ENCODE measurements around the gene MYO16. TPM values are rescaled to one million over a fixed set of nuclear protein-coding genes. Genes with fewer than 3 reads are reported as not detected.
"Not testable (repeated sequence)": the region's sequence is repeated elsewhere in the genome, so short reads cannot be mapped to it uniquely, and the experiment has no call there.

Gene MYO16
- total RNA-seq, 1 donor from 2014 or later: 0.49 TPM

DNA sequence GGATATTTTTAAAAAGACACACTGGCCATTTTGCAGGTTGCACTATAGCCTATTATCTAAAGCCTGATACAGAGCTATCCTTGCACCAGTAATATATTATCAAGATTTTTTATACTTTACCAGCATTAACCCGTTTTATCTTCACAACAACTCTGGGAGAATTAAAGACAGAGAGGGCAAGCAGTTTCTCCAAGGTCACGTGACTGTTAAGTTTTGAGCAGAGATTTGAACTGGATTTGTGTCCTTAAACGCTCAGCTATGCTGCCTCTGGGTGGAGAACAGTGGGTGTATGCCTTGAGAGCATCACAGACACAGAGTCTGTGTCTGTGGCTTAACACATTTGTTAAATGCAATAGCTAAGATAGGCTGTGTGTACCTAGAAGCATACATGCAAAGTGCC, 147.2 kb downstream of the MYO16 start:
- H3K27ac ChIP-seq: no peak overlapping the region
- H3K4me3 ChIP-seq: no peak overlapping the region
- TF ChIP-seq POLR2A (IDR thresholded peaks at IDR 0.05) (no peak), POLR2AphosphoS5 (IDR thresholded peaks at IDR 0.05; ENCODE audit: insufficient read depth in 1 of 2, low read depth in 1 of 2) (no peak)
- TF ChIP-seq, protein P1, sequence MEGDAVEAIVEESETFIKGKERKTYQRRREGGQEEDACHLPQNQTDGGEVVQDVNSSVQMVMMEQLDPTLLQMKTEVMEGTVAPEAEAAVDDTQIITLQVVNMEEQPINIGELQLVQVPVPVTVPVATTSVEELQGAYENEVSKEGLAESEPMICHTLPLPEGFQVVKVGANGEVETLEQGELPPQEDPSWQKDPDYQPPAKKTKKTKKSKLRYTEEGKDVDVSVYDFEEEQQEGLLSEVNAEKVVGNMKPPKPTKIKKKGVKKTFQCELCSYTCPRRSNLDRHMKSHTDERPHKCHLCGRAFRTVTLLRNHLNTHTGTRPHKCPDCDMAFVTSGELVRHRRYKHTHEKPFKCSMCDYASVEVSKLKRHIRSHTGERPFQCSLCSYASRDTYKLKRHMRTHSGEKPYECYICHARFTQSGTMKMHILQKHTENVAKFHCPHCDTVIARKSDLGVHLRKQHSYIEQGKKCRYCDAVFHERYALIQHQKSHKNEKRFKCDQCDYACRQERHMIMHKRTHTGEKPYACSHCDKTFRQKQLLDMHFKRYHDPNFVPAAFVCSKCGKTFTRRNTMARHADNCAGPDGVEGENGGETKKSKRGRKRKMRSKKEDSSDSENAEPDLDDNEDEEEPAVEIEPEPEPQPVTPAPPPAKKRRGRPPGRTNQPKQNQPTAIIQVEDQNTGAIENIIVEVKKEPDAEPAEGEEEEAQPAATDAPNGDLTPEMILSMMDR (IDR thresholded peaks at IDR 0.05): no peak
- H3K4me1 ChIP-seq: no peaks in the 10 kb centered on the region
- H3K9me3 ChIP-seq: no peaks in the 10 kb centered on the region
- intact Hi-C loops (cut with DNase I): no loop called here
- no peak for DNase-seq (ENCODE audit: extremely low spot score in 2 of 2)
- no peaks in the 10 kb centered on the region for H3K36me3 ChIP-seq
- no peaks in the 10 kb centered on the region for H3K27me3 ChIP-seq

DNA sequence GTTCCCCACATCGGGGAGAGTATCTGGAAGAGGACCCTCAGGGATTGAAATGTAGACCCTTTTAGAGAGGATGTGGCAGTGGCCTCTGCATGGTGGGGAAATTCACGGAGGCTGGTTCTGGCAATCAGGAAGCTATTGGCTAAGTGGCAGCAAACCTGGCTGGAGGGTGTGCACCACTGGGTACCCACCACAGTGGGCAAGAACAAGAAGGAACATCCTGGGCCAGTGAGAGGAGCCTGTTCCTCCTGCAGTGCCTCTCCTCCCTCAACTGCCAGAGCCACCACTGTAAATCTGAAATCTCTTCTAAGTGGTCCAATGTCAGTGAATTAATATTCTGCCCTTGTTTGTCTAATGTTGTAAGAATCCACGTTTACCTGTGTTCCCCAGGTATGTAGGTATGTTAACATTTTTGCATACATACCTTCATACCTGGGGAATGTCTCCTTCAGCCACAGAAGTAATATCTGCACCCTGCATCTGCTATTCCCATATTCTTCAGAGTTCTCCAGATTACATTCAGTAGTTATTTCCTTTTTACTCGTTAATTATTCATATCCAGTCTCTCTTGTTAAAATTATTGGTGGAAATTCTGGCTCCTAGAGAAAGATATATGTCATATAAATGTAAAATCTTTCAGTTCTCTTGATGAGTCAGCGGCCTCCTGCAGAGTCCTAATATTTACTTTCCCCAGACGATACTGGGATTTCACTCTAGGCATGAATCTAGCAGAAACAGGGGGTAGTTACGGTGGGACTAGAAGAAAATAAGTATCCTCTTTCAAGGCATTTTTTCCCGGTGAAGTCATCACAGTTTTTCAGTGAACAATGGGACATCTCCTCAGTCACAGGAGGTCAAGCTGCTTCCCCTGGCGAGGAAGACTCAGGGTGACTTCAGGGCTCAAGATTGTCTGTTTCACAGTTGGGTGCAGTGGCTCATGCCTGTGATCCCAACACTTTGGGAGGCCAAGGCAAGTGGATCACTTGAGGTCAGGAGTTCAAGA, 148.3 kb downstream of the MYO16 start:
- TF ChIP-seq POLR2AphosphoS5 (IDR thresholded peaks at IDR 0.05; ENCODE audit: insufficient read depth in 1 of 2, low read depth in 1 of 2): no peak
- TF ChIP-seq, protein P1 (IDR thresholded peaks at IDR 0.05): no peak
- TF ChIP-seq POLR2A (IDR thresholded peaks at IDR 0.05): no peak
- Histone ChIP-seq H3K4me3 (no peak overlapping the region), H3K9me3 (no peaks in the 10 kb centered on the region), H3K36me3 (no peaks in the 10 kb centered on the region), H3K27me3 (no peaks in the 10 kb centered on the region), H3K27ac (no peak overlapping the region), H3K4me1 (no peaks in the 10 kb centered on the region)
- DNase-seq (ENCODE audit: extremely low spot score in 2 of 2): no peak
- intact Hi-C loops (cut with DNase I): no loop called here

DNA sequence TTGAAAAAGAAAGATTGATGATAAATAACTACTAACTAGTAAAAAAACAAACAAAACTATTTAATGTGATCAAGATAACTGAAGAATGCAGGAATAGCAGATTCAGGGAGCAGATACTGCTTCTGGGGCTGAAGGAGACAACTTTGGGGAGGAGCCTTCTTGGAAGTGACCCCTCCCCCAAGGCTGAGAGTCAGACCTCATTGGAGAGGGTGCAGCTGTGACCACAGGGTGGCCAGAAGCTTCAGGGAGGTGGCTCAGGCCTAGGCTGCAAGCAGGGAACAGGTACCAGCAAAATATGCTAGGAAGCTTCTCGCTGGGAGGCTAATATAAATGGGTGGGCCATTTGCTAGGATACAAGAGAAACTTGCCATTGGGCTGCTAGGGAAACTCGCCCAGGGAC, 149.9 kb downstream of the MYO16 start:
- Histone ChIP-seq H3K9me3 (no peaks in the 10 kb centered on the region), H3K4me3 (no peak overlapping the region), H3K4me1 (no peaks in the 10 kb centered on the region), H3K36me3 (no peaks in the 10 kb centered on the region), H3K27me3 (no peaks in the 10 kb centered on the region), H3K27ac (no peak overlapping the region)
- TF ChIP-seq, protein P1 (IDR thresholded peaks at IDR 0.05): no peak
- no peak for TF ChIP-seq POLR2AphosphoS5 (IDR thresholded peaks at IDR 0.05; ENCODE audit: insufficient read depth in 1 of 2, low read depth in 1 of 2)
- TF ChIP-seq POLR2A (IDR thresholded peaks at IDR 0.05): no peak
- intact Hi-C loops (cut with DNase I): no loop called here
- DNase-seq (ENCODE audit: extremely low spot score in 2 of 2): no peak

DNA sequence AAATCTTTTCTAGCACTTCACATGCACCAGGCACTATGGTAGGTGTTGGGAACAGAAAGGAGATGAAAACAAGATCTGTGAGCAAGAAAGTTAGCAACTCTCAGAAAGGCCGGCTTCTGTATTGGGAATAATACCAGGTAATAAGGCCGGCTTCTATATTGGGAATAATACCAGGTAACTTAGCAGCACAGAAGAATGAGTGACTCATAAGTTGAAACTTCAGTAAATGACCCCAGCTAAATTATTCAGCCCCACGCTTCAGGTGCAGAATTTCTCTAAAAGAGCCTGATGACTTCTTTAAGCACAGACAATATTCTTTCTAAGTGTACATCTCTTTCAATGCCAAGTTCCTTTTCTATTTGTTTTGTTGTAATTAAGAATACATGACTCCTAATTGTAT, 151.3 kb downstream of the MYO16 start:
- Histone ChIP-seq H3K9me3 (no peaks in the 10 kb centered on the region), H3K4me1 (no peaks in the 10 kb centered on the region), H3K27me3 (no peaks in the 10 kb centered on the region), H3K27ac (no peak overlapping the region), H3K4me3 (no peak overlapping the region), H3K36me3 (no peaks in the 10 kb centered on the region)
- no peak for TF ChIP-seq POLR2AphosphoS5 (IDR thresholded peaks at IDR 0.05; ENCODE audit: insufficient read depth in 1 of 2, low read depth in 1 of 2)
- TF ChIP-seq, protein P1 (IDR thresholded peaks at IDR 0.05): no peak
- TF ChIP-seq POLR2A (IDR thresholded peaks at IDR 0.05): no peak
- no peak for DNase-seq (ENCODE audit: extremely low spot score in 2 of 2)
- intact Hi-C loops (cut with DNase I): no loop called here

DNA sequence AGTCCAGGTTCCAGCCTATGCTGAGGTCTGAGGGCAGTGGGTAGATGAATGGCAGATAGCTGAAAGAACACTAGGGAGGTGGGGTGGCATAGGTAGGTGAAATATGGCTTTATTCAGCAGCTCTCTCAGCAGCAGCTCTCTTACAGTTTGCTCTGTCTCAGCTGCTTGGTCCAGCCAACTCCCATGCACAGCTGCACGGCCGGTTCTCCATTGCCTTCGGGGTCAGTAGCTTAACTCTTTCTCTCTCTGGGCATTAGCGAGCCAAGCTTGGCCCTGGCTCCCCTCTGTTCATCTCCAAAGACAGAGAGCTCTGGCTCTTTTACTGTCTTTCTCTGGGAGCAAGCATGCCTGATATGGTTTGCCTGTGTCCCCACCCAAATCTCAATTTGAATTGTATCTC, 151.9 kb downstream of the MYO16 start:
- Histone ChIP-seq H3K27ac (no peak overlapping the region), H3K4me3 (no peak overlapping the region), H3K27me3 (no peaks in the 10 kb centered on the region), H3K4me1 (no peaks in the 10 kb centered on the region), H3K9me3 (no peaks in the 10 kb centered on the region), H3K36me3 (no peaks in the 10 kb centered on the region)
- intact Hi-C loops (cut with DNase I): no loop called here
- no peak for TF ChIP-seq POLR2AphosphoS5 (IDR thresholded peaks at IDR 0.05; ENCODE audit: insufficient read depth in 1 of 2, low read depth in 1 of 2)
- no peak for TF ChIP-seq POLR2A (IDR thresholded peaks at IDR 0.05)
- TF ChIP-seq, protein P1 (IDR thresholded peaks at IDR 0.05): no peak
- DNase-seq (ENCODE audit: extremely low spot score in 2 of 2): no peak

DNA sequence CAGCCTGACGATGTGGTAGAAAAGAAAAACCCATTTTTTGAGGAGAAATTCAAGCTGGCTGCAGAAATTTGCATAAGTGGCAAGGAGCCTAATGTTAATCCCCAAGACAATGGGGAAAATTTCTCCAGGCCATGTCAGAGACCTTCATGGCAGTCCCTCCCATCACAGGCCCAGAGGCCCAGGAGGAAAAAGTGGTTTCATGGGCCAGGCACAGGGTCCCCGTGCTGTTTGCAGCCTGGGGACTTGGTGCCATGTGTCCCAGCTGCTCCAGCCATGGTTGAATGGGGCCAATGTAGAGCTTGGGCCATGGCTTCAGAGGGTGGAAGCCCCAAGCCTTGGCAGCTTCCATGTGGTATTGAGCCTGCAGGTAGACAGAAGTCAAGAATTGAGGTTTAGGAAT, 153.1 kb downstream of the MYO16 start:
- H3K4me1 ChIP-seq; DNase-seq (ENCODE audit: extremely low spot score in 2 of 2); H3K9me3 ChIP-seq; H3K27ac ChIP-seq; H3K27me3 ChIP-seq; H3K4me3 ChIP-seq; intact Hi-C loops (cut with DNase I); H3K36me3 ChIP-seq: not testable (repeated sequence)
